Activated T-cell treated with anti-CD3 and anti-CD28 coated beads for 24 hours (primary cell): ENCODE results near the gene CPXM2.

Source experiments
- DNase-seq: peaks from one replicate; pipeline ENCODE4 v3.0.0-alpha.2; 2020; ENCODE audit warnings: low read depth

Gene CPXM2

DNA sequence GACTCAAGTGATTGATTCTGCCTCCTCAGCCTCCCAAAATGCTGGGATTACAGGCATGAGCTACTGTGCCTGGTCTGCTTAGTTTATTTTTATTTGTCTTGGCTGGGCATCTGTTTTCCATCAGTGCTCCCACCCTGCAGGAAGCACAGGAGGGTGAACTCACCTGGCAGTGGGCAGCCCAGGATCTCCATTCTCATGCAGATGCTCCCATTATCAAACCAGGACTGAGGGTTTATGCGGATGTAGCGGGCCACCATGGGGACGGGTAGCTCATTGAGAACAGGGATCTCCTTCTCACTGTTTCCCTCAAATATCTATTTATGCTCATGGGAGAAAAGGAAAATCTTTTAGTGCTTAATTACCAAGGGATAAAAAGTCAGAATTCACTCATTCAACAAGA lies 93.8 kb downstream of the CPXM2 start:
- no peak for DNase-seq

DNA sequence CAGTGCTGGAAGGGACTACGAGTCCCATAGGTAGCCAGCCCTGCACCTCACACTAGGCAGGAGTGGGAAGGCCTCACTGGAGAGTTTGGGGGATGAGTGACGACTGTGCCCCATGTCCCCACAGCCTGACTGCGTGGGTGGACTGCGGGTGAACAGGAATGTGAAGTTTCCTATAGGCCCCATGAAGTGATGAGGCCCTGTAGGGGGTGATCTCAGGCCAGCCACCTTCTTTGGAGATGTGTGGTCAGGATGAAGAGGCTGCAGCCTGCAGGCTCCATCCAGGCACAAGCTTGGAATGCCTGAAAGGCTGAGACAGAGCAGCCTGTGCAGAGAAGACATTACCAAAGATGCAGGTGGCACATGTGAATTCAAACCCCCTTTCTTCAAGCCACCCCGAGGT lies 94.9 kb downstream of the CPXM2 start:
- DNase-seq = no peak

DNA sequence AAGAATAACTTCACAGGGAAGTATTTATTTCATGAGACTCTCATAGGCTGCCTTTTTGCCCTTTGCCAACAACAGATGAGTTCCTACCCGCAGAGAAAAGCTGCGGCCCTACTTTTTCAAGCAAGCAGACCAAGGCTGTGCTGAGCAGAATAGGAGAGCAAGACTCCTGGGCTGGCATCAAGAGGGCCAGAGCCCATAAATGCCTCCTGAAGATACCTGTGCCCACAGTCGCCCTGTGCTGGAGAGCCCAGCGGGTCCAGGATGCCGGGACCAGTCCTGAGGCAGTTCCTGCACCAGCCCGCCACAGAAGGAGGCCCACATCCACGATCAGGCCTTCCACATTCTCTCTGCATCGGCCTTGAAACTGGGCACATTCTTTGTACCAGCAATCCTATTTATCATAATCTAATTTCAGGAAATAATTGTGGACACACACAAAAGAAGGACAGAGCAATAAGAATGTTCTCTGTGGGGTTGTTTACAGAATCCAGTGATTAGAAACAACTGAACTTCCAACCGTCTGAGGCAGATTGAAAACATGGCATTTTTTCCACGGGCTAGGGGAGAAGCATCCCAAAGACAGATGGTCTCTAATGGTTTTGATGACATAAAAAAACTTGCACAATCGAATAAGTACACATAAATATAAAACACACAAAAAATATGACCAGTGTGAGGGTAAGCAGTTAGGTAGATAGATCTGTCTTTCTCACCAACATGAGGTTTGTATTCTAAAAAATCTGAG lies 95.6 kb downstream of the CPXM2 start:
- no peak for DNase-seq

DNA sequence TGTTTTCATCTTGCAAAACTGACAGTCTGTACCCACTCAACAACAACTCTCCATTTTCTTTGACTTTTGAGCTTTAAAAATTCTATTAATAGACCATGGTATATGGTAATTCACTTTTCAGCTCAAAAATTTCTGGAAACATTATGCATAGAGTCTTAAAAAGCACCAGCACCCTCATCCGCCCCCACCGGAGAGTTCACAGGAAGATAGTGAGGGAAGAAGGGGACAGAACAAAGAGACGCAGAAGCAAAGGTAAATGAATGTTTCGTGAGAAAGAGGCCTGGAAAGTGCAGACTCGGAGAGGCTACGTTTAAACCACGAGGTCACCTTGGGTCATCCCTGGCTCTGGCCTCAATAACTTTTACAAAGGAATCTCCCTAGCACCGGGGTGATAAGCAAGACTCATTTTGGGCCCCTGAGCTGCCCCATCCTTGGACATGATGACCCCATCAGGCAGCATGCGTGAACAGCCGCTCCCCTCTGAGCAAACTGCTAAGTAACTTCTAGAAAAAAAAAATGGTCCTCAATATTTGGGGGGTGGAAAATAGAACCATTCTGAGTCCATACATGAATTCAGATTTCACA lies 96.3 kb downstream of the CPXM2 start:
- DNase-seq = no peak

DNA sequence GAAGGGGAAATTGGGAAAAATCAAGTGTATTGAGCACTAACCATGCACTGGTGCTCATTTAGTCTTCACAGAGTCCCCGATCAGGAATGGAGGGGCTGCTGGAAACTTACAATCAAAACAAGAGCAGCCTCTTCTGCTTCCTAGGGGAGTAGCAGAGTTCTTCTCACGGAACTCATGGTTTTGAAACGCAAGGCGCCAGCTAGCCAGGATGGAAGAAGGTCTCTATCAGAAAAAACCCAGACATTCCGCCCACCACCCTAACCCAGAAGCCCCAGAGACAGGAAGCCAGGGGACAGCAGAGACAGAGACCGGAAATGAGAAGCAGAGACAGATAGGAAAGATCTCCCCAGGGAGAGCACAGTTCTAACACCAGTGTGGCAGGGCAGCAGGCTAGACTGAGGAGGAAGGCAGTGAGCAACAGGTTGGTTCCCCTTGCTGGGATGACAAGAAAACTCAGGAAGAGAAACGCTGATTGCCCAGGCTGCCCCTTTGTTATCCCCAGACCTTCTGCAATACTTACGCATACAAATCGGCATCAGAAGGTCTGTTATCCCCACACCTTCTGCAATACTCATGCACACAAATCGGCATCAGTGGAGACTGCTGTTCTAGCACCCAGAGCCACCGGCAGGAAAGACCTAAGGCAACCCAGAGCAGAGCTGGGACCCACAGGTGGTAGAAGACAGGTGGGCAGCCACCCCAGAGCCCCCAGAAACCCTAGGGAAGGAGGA lies 99.2 kb downstream of the CPXM2 start:
- no peak for DNase-seq

DNA sequence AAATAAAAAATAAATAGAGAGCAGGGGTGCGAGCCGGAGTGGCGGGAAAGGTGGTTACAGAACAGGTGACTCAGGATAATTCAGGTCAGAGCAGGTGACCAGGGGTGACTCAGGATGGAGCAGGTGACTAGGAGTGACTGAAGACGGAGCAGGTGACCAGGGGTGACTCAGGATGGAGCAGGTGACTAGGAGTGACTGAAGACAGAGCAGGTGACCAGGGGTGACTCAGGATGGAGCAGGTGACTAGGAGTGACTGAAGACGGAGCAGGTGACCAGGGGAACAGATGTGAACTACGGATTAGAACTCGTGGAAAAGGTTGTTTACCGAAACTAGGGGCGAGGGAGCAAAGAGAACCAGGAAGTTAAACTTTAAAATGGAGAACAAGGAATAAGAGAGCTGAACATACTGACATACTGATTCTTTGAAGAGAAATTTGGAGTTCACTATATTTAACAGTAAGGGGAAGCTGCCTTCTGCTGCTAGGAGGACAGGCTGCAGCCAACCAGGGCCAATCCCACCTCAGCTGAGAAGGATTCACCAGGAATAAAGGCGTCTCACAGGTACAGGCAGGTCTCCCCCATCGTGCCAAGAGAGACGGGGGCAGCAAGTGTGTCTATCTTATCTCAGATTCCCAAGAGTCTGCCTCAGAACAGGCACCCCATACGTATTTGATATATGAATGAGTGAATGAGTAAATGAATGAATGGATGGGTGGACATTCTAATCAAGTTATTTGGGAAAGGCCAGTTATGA lies 101.3 kb downstream of the CPXM2 start:
- DNase-seq = no peak

DNA sequence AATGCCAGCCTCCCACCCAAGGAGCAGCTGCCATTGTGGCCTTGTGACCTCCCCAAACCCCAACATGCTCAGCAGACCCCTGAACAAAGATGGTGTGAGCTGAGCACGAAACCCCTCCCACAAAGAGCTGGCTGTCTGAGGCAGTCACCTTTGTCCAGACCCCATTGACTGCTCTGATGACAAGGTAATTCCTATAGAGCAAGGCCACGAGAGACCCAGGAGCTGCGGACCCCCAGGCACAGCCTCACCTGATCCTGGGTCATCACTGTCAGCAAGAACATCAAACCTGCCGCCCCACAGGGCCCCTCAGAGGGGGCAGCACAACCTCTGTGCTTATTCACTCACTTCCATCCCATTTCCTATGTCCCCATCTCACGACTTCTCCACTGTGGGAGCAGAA lies 102.6 kb downstream of the CPXM2 start:
- DNase-seq = no peak

DNA sequence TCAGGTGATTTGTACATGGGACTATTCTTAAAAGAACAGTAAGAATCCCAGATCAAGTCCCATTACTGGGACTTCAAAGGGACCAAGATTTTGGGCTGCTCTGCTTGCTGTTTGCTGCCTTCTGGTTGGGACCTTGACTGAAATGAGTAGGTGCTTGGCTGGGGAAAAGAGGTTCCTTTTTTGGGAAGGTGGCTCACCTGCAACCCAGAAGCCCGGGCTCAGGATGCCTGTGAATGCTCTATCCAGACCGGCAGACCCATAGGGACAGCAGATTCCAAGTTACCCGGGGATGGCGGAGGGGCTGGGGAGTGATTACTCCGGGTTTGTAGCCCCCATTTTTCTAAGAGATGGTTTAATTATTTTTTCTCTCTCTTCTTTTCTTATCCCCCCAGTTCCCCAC lies 104.0 kb downstream of the CPXM2 start:
- DNase-seq = no peak

DNA sequence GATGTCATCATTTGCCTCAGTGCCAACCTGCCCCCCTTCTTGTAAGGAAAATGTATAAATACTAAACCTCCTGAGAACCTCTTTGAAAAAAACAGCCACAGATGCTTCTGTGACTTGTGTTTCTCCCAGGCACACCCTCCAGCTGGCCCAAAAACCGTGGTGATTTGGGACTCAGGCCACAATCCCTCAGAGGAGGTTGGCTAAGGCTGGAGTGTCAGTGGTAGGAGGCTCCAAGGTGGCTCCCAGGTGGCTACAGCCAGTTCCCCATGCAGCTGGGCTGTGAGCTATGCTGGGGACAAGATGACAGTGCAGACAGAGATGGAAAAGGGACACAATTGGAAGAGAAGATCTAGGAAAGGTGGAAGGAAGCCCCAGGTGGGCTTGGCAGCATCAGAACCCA lies 104.7 kb downstream of the CPXM2 start:
- no peak for DNase-seq

DNA sequence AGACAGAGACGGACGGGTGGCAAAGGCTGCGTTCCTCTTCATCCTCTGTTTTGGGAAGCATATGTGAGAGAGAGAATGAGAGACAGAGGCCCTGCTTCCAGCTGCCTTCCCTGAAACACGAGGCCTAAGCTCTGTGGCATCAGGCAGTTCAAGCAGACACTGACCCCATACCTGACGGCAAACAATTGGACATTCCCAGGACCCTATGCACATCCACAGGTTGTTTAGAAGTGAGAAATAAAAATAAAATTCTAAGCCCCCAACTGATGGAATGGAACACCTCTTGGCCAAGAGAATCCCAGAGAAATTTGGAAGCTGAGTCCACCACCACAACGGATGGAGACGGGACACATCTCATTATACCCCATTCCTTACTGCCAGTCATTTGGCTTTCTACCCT lies 105.3 kb downstream of the CPXM2 start:
- no peak for DNase-seq

DNA sequence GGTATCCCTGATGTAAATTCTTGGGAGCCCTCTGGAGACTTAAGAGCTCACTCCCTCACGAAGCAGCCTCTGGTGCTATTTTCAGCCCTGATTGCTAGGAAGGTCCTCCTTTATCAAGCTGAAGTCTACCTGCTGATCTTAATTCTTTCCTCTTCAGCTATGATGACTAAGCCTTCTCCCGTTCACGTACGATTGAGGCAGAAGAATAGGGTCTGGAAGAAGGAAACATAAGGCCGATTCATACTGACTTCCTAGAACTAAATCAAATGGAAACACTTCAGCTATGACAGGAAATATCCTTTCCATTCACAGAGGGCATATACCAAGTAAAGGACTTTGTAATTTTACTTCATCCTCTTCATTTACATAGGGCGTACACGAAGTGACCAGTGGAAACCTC lies 107.0 kb downstream of the CPXM2 start:
- no peak for DNase-seq

DNA sequence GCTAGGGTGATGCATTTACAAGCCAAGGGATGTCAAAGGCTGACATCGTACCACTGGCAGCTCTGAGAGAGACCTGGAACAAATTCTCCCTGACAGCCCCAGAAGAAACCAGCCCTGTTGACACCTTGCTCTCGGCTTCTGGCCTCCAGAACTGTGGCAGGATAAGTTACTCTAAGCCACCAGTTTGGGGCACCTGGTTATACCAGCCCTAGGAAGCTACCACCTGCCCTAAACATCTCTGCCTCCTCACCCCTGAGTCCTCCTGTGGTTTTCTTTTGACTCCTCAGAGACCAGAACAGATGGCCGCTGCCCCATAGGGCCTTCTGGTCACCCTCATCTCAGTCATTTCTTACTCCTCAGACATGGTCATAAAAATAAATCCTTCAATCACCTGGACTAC lies 107.4 kb downstream of the CPXM2 start:
- DNase-seq = no peak

DNA sequence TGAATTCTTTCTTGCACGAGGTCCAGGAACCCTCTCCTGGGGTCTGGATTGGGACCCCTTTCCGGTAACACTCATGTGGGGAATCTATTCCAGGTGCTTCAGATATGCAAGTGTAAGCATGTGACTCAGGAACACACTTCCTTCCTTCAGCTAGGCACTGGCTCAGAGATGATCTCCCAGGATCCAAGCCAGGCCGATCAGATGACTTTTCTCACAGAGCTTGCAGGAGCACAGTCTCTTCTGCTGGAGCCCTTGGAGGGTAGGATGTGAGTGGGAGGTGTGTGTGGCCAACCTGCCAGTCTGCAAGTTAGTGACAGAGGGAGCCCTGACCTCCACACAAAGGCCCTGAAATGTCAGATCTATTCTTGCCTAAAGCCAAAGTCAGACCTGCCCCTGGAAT lies 108.3 kb downstream of the CPXM2 start:
- DNase-seq = no peak

DNA sequence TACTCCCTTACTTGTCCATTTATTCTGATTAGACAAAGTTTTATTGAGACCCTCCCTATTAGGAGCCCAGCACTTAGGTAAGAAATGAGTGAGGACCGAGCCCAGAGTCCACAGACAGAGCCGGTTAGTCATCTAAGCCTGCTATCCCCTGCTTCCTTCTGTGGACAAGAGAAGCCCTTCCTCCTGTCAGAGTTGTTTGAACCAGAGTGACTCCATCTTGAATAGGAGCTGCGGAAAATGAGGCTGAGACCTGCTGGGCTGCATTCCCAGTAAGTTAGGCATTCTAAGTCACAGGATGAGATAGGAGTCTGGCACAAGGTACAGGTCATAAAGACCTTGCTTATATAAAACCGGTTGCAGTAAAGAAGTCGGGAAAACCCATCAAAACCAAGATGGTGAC lies 109.1 kb downstream of the CPXM2 start:
- no peak for DNase-seq

DNA sequence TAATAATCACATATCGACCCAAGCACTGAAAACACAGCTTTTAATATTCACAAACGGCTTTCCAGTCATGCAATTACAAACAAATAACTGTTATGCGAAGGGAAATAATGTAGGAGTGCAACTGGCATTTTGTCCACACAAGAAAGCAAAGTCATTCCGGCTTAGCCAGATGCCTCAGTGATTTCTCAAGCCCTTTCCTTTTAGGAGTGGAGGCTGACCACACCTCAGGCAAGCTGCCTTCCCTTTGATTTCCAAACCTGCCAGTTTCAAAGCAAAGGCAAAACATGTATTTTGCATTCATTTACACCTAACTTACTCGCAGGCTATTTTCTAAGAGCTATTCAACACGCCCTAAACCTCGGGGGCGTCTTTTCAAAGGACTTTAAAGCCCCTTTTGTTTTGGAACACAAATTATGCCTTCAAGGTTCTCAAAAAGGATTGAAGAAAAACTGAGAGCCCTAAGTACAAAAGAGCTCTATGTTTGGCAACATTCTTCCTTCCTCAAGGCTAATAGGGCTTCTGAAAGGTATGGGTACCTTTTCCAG lies 109.6 kb downstream of the CPXM2 start:
- no peak for DNase-seq

DNA sequence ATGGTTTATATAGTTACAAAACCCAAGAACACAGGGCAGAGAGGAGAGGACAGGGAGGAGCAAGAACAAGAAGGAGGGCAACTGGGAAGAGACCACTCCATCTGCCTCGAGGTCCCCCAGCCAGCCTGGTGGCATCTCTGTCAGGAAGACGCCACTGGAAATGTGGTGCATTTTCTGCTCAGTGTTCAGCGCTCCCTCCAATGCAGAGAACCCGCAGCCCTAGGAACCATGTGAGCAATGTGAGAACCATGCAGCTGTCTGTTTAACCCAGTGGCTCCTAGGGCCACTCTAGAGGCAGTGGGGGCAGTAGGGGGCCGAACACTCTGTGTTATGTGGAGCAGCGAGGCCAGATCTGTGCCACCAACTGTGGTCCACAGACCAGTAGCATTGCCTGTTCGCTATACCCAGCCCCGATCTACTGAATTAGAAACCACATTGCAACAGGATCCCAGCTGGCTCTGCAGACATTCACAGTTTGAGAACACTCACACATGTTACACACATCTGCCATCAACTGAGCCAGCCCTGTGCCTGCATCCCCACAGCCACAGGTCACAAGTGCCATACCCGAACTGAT lies 110.2 kb downstream of the CPXM2 start:
- no peak for DNase-seq

DNA sequence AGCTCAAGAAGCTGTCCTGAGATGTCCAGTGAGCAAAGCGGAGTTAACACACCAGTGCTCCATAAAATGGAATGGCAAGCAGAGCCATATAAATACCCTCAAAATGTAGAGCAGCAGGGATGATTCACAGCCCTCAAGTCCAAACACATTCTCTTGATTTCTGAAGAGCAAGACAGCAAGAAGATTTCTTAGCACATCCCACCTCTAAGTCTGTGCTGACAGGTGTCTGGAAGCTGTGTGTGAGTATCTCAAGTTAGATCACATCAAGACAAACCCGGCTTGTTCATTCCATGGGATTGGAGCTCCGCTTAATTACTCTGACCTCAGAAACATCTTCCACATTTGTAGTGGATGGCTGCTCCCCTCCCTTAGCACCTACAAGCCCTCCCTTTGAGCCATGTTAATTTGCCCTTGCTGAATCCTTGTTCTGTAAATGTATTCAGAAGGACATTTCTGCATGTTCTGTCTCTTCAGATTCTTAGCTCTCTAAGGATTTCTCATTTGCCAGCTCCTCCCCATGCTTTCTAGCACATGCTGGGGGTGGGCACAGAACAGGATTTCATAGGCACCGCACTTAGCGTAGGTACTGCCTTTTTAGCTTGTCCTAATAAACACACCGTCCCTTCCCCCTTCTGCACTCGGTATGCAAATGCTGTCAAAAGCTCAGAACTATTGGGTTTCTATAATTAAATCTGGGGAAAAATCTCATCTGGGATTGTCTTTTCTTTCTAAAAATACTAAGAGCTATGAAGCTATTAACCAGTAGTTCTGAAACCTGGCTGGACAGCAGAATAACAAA lies 112.7 kb downstream of the CPXM2 start:
- no peak for DNase-seq

DNA sequence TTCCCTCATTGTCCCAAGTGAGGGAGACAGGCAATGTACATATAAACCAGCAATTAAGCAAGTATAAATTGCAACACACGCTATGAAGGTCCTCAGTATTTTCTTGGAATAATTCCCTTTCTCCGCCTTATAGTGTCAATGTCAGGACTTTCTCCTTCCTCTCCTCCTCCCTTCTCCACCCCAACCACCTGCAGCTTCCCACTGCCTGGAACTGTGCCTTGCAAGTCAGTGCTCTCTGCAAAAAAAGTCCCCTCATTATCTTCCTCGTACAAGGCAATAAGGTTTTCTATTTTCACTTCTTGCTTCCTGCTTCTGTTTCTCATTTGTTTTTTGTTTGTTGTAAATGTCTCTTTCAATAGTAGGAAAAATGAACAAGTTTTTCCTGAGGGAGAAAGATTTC lies 113.7 kb downstream of the CPXM2 start:
- DNase-seq = no peak

DNA sequence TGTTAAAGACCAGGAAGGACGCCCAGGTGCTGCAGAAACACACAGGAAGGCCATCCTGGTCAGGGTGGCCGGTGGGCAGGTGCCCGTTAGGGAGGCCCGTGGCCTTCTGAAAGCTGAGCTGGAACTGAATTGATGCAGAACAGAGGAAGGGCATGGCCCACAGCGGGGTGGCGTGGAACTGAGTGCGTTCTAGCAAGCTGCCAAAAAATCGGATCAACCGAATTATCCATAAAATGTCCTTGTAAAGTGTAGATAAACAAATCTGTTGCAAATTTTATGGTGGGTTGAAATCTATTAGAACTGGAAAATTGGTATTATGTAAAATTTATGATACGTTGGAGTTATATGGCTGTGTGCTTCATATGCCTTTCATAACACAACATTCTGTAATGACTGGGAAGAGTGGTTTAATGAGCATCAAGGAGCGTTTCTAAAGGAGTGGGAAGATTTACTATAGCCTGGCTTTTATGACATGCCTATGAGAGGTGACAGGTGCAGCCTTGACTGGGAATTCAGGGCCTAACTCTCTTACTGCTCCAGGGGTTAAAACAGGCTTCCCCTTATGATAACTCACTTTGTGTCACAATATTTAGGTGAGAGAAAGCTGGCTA lies 117.4 kb downstream of the CPXM2 start:
- DNase-seq = no peak

DNA sequence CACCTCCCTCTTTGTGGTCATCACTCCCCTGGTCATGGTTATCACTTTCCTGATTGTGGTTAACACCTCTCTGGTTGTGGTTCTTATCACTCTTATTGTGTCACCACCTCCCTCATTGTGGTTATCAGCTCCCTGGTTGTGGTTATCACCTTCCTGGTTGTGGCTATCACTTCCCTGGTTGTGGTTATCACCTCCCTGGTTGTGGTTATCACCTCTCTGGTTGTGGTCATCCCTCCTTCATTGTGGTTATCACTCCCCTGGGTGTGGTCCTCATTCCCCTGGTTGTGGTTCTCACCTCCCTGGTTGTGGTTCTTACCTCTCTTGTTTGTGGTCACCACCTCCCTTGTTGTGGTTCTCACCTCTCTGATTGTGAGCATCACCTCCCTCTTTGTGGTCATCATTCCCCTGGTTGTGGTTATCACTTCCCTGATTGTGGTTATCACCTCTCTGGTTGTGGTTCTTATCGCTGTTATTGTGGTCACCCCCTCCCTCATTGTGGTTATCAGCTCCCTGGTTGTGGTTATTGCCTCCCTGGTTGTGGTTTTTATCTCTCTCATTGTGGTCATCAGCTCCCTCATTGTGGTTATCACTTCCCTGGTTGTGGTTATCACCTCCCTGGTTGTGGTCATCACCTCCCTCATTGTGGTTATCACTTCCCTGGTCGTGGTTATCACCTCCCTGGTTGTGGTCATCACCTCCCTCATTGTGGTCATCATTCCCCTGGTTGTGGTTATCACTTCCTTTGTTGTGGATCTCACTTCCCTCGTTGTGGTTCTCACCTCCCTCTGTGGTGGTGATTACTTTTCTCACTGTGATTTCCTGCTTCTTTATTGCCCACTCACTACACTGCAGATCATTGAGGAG lies 118.7 kb downstream of the CPXM2 start:
- DNase-seq = no peak
